Measurements from ENCODE around the gene S100PBP. TPM values are rescaled to one million over a fixed set of nuclear protein-coding genes. Genes with fewer than 3 reads are reported as not detected.
"Not testable (repeated sequence)": the region's sequence is repeated elsewhere in the genome, so short reads cannot be mapped to it uniquely, and the experiment has no call there.

The S100PBP gene
- total and polyA plus RNA-seq, 2 of the 4 experiments (the other 2 are of a cell fraction): 13.9 to 20.3 TPM

GRCh38 chr1:32801096-32801715 is 16.2 kb upstream of the S100PBP start:
- H2AFZ ChIP-seq (replicated peaks; ENCODE audit: low read length, poor library complexity): no peak overlapping the region
- no peak for TF ChIP-seq BHLHE40 (IDR thresholded peaks at IDR 0.05; ENCODE audit: low read depth, low read length)
- peak; percentile 68 for TF ChIP-seq FOS (IDR thresholded peaks at IDR 0.05; ENCODE audit: low read depth, low read length)
- TF ChIP-seq NFE2L2 (IDR thresholded peaks at IDR 0.05; ENCODE audit: low read depth, low read length): no peak

DNA sequence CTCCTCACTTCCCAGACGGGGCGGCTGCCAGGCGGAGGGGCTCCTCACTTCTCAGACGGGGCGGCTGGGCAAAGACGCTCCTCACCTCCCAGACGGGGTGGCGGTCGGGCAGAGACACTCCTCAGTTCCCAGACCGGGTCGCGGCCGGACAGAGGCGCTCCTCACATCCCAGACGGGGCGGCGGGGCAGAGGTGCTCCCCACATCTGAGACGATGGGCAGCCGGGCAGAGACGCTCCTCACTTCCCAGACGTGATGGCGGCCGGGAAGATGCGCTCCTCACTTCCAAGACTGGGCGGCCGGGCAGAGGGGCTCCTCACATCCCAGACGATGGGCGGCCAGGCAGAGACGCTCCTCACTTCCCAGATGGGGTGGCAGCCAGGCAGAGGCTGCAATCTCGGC is 13.0 kb upstream of the S100PBP start:
- H3K9ac ChIP-seq (ENCODE audit: low read depth, low read length); CTCF ChIA-PET; H4K8ac ChIP-seq (ENCODE audit: low read depth in 2 of 2, low read length in 2 of 2): not testable (repeated sequence)

More at GRCh38 chr1:32801096-32801715, 16.2 kb upstream of the S100PBP start:
- Histone ChIP-seq H3K36me3 (ENCODE audit: control insufficient read depth, insufficient read depth, low read length) (peaks cover 30% of the 10 kb centered on the region), H2AK9ac (replicated peaks; ENCODE audit: low read depth, low read length, poor library complexity) (no peak overlapping the region), H2BK15ac (ENCODE audit: low read depth, low read length) (no peak overlapping the region), H2BK120ac (ENCODE audit: low read depth, low read length) (no peak overlapping the region), H3K4ac (ENCODE audit: low read depth, low read length) (no peak overlapping the region), H4K5ac (ENCODE audit: low read depth, low read length) (no peak overlapping the region), H3K9me3 (ENCODE audit: control insufficient read depth, insufficient read depth, low read length) (no peaks in the 10 kb centered on the region), H2BK20ac (ENCODE audit: low read depth, low read length) (no peak overlapping the region), H4K8ac (ENCODE audit: low read depth in 2 of 2, low read length in 2 of 2) (no peak overlapping the region), H3K18ac (ENCODE audit: low read depth, low read length) (peak overlapping the region; percentile 26; the same call in 1 of the 2 replicates), H3K4me1 (ENCODE audit: control insufficient read depth, insufficient read depth, low read length) (peaks cover 18% of the 10 kb centered on the region; the same call in 1 of the 2 replicates), H3K9me1 (ENCODE audit: insufficient read depth, low read length) (no peaks in the 10 kb centered on the region; the same call in 1 of the 2 replicates), H3K14ac (replicated peaks; ENCODE audit: low read depth, low read length) (no peak overlapping the region), H3K4me3 (ENCODE audit: insufficient read depth, low read depth, low read length) (no peak overlapping the region), H3K79me1 (ENCODE audit: low read depth in 1 of 2, low read length in 2 of 2) (peaks cover 28 to 58% of the 10 kb centered on the region in 2 experiments), H3K23ac (ENCODE audit: low read depth, low read length) (no peak overlapping the region), H3K4me2 (ENCODE audit: low read depth, low read length) (peak overlapping the region; percentile 56; the same call in 1 of the 2 replicates), H3K27me3 (ENCODE audit: control insufficient read depth, insufficient read depth, low read length) (no peaks in the 10 kb centered on the region), H3K56ac (ENCODE audit: extremely low read depth, insufficient read depth, low read length) (no peak overlapping the region), H4K20me1 (ENCODE audit: insufficient read depth, low read length) (peaks cover 50% of the 10 kb centered on the region), H4K91ac (ENCODE audit: insufficient read depth, low read depth, low read length) (no peak overlapping the region), H3K9ac (ENCODE audit: low read depth, low read length) (no peak overlapping the region), H2BK5ac (ENCODE audit: low read depth, low read length, poor library complexity, severe bottlenecking) (peak overlapping the region; percentile 81), H2AK5ac (ENCODE audit: low read depth, low read length) (peak overlapping the region; percentile 12; the same call in 1 of the 2 replicates), H3K27ac (ENCODE audit: insufficient read depth, low read length) (peak overlapping the region; percentile 21; the same call in 1 of the 2 replicates)
- ChIA-PET POLR2A (ENCODE audit: unreplicated experiment) (no interaction called here), CTCF (no interaction called here)
- in situ Hi-C loops (cut with MboI; ENCODE audit: low sequenced_read_pairs): no loop called here
- DNase-seq (peak; percentile 90), ATAC-seq (ENCODE audit: low read depth) (peak; percentile 61)
- no TSS peak for BruUV-seq (replicated peaks)
- WGBS, 2 experiments (ENCODE audit: extremely low coverage in 2 of 2, insufficient read length in 1 of 2): 100% methylated on average over 1 of the region's 9 CpGs; no CpG with 5 or more reads in 1 of the 2 experiments
- dilution Hi-C loops (cut with HindIII; ENCODE audit: low sequenced_read_pairs, unreplicated experiment): no loop called here
- intact Hi-C loops (cut with micrococcal nuclease): no loop called here

More for the DNA sequence above, 13.0 kb upstream of the S100PBP start:
- intact Hi-C loops (cut with micrococcal nuclease); H4K91ac ChIP-seq (ENCODE audit: insufficient read depth, low read depth, low read length); H2BK5ac ChIP-seq (ENCODE audit: low read depth, low read length, poor library complexity, severe bottlenecking); H3K4me2 ChIP-seq (ENCODE audit: low read depth, low read length); H3K27ac ChIP-seq (ENCODE audit: insufficient read depth, low read length); H3K27me3 ChIP-seq (ENCODE audit: control insufficient read depth, insufficient read depth, low read length); H3K14ac ChIP-seq (replicated peaks; ENCODE audit: low read depth, low read length); H2AFZ ChIP-seq (replicated peaks; ENCODE audit: low read length, poor library complexity); H2BK15ac ChIP-seq (ENCODE audit: low read depth, low read length); H2AK5ac ChIP-seq (ENCODE audit: low read depth, low read length); dilution Hi-C loops (cut with HindIII; ENCODE audit: low sequenced_read_pairs, unreplicated experiment); H3K9me1 ChIP-seq (ENCODE audit: insufficient read depth, low read length); H3K23ac ChIP-seq (ENCODE audit: low read depth, low read length); H3K9me3 ChIP-seq (ENCODE audit: control insufficient read depth, insufficient read depth, low read length); BruUV-seq (replicated peaks); H3K4ac ChIP-seq (ENCODE audit: low read depth, low read length); H2AK9ac ChIP-seq (replicated peaks; ENCODE audit: low read depth, low read length, poor library complexity); in situ Hi-C loops (cut with MboI; ENCODE audit: low sequenced_read_pairs); H3K4me3 ChIP-seq (ENCODE audit: insufficient read depth, low read depth, low read length); H3K4me1 ChIP-seq (ENCODE audit: control insufficient read depth, insufficient read depth, low read length); H4K5ac ChIP-seq (ENCODE audit: low read depth, low read length); H3K18ac ChIP-seq (ENCODE audit: low read depth, low read length); POLR2A ChIA-PET (ENCODE audit: unreplicated experiment); ATAC-seq (ENCODE audit: low read depth); DNase-seq; H2BK20ac ChIP-seq (ENCODE audit: low read depth, low read length); H3K56ac ChIP-seq (ENCODE audit: extremely low read depth, insufficient read depth, low read length); H2BK120ac ChIP-seq (ENCODE audit: low read depth, low read length): not testable (repeated sequence)
- peaks cover 39 to 65% of the 10 kb centered on the region in 2 experiments for H3K79me1 ChIP-seq (ENCODE audit: low read depth in 1 of 2, low read length in 2 of 2)
- peaks cover 40% of the 10 kb centered on the region for H3K36me3 ChIP-seq (ENCODE audit: control insufficient read depth, insufficient read depth, low read length)
- H4K20me1 ChIP-seq (ENCODE audit: insufficient read depth, low read length): peaks cover 38% of the 10 kb centered on the region; the same call in 1 of the 2 replicates
- WGBS, 2 experiments (ENCODE audit: extremely low coverage in 2 of 2, insufficient read length in 1 of 2): 97% methylated on average over 6 of the region's 30 CpGs; no CpG with 5 or more reads in 1 of the 2 experiments
